OCI-LY7 (cell line): ENCODE results near the gene DMXL1. TPM values are rescaled to one million over a fixed set of nuclear protein-coding genes. Genes with fewer than 3 reads are reported as not detected.

Source experiments
- BruUV-seq: library from RNA; stranded (reverse); fragments of 400-500 nt; replicated peaks from 2 replicates; lab custom pipeline; 2021; lab: Mats Ljungman, UMichigan
- CTCF ChIA-PET: fragments of 300-600 bp; sonication (Branson Sonifier 250); formaldehyde crosslinking; loops from one replicate; lab custom pipeline; 2022; ENCODE audit warnings: antibody characterized with exemption; ENCODE audit not compliant: unreplicated experiment; lab: Charles Lee
- POLR2A ChIA-PET: fragments of 300-600 bp; sonication (Branson Sonifier 250); formaldehyde crosslinking; loops from one replicate; lab custom pipeline; 2022; ENCODE audit warnings: antibody characterized with exemption; lab: Charles Lee
- DNase-seq: peaks from one replicate; pipeline ENCODE4 v3.0.0-alpha.2; 2015; ENCODE audit warnings: low spot score
- H2AFZ ChIP-seq: fragments of 200-600 bp; sonication (generic), shearing (Covaris generic); 2 replicates; pipeline ENCODE4 v1.6.1; 2014; ENCODE audit warnings: mild to moderate bottlenecking, antibody characterized with exemption, low read length, moderate library complexity
- H3K27ac ChIP-seq: fragments of 200-600 bp; sonication (generic); 2 replicates; pipeline ENCODE4 v1.5.1; 2014; ENCODE audit warnings: mixed run types, low read depth, mild to moderate bottlenecking, moderate library complexity, low read length, inconsistent platforms; ENCODE audit not compliant: poor library complexity, severe bottlenecking
- H3K36me3 ChIP-seq: fragments of 200-600 bp; sonication (generic); 2 replicates; pipeline ENCODE4 v1.6.1; 2014; ENCODE audit warnings: mild to moderate bottlenecking, antibody characterized with exemption, low read length, moderate library complexity, mixed read lengths; ENCODE audit not compliant: insufficient read depth
- H3K4me1 ChIP-seq: fragments of 200-600 bp; sonication (generic); 2 replicates; pipeline ENCODE4 v1.5.1; 2014; ENCODE audit warnings: mild to moderate bottlenecking, low read length; ENCODE audit not compliant: insufficient read depth, poor library complexity, severe bottlenecking
- H3K4me2 ChIP-seq: fragments of 200-600 bp; sonication (generic); 2 replicates; pipeline ENCODE4 v1.6.1; 2014; ENCODE audit warnings: mild to moderate bottlenecking, low read length
- H3K4me3 ChIP-seq: fragments of 200-600 bp; sonication (generic); 2 replicates; pipeline ENCODE4 v1.5.1; 2014; ENCODE audit warnings: mild to moderate bottlenecking, low read depth, low read length; ENCODE audit not compliant: poor library complexity, severe bottlenecking
- H3K79me2 ChIP-seq: fragments of 200-600 bp; sonication (generic); 2 replicates; pipeline ENCODE4 v1.6.1; 2016; ENCODE audit warnings: low read depth, mild to moderate bottlenecking, low read length, moderate library complexity, mixed read lengths; ENCODE audit not compliant: insufficient read depth
- H3K9me2 ChIP-seq: fragments of 200-600 bp; sonication (generic); 2 replicates; pipeline ENCODE4 v1.6.1; 2016; ENCODE audit warnings: mild to moderate bottlenecking, low read length, mixed read lengths; ENCODE audit not compliant: insufficient read depth
- H3K9me3 ChIP-seq: fragments of 200-600 bp; sonication (generic); 2 replicates; pipeline ENCODE4 v1.6.1; 2014; ENCODE audit warnings: mild to moderate bottlenecking, mixed run types, low read length, mixed read lengths
- H4K20me1 ChIP-seq: fragments of 200-600 bp; sonication (generic); 2 replicates; pipeline ENCODE4 v1.6.1; 2014; ENCODE audit warnings: mild to moderate bottlenecking, antibody characterized with exemption, low read length, moderate library complexity, mixed read lengths; ENCODE audit not compliant: insufficient read depth
- EZH2phosphoT487 ChIP-seq: fragments of 200-600 bp; sonication (generic); IDR thresholded peaks from 2 replicates; pipeline ENCODE4 v1.6.1; 2018; ENCODE audit warnings: low read depth, borderline replicate concordance, mild to moderate bottlenecking, mixed run types, antibody characterized with exemption, low read length, moderate library complexity, mixed read lengths
- intact Hi-C: fragments of 100-400 bp; cut with micrococcal nuclease; formaldehyde crosslinking; loops from one replicate; pipeline ENCODE4 v1.10.0; 2022; ENCODE audit not compliant: unreplicated experiment
- total RNA-seq, 2 experiments: library from RNA; depleted of rRNA in 1 of 2; stranded (reverse); fragments of >200 nt in 1 of 2; shearing (Covaris generic) in 1 of 2; gene quantifications; 2 replicates each; pipeline ENCODE4 v1.2.3, GENCODE V29; 2014 to 2022
- TF ChIP-seq, protein P1 (sequence below): fragments of 200-600 bp; sonication (generic); conservative IDR thresholded peaks from 2 replicates; pipeline ENCODE4 v1.5.1; 2014; ENCODE audit warnings: mild to moderate bottlenecking, antibody characterized with exemption, low read length, moderate library complexity, mixed read lengths

DMXL1 gene
- total RNA-seq, 2 experiments from 2014 or later: 76.6 to 79.4 TPM

GRCh38 chr5:119217183-119217582 lies 146.3 kb downstream of the DMXL1 start:
- ChIA-PET CTCF (no interaction called here), POLR2A (interaction anchor here (0.8 to 1.0 kb wide), 2 partner anchors 72 to 205 kb away, joined by 3 read pairs; no protein-coding TSS in a partner anchor)
- H3K36me3 ChIP-seq: peaks cover 23% of the 10 kb centered on the region
- intact Hi-C loops: no loop called here
- no peak overlapping the region for H2AFZ ChIP-seq
- DNase-seq: no peak
- no peak overlapping the region for H3K4me2 ChIP-seq
- no peaks in the 10 kb centered on the region for H3K79me2 ChIP-seq
- no peaks in the 10 kb centered on the region for H3K9me3 ChIP-seq
- H4K20me1 ChIP-seq: no peaks in the 10 kb centered on the region
- BruUV-seq: no TSS peak
- H3K9me2 ChIP-seq: no peaks in the 10 kb centered on the region
- no peak for TF ChIP-seq EZH2phosphoT487
- TF ChIP-seq, protein P1, sequence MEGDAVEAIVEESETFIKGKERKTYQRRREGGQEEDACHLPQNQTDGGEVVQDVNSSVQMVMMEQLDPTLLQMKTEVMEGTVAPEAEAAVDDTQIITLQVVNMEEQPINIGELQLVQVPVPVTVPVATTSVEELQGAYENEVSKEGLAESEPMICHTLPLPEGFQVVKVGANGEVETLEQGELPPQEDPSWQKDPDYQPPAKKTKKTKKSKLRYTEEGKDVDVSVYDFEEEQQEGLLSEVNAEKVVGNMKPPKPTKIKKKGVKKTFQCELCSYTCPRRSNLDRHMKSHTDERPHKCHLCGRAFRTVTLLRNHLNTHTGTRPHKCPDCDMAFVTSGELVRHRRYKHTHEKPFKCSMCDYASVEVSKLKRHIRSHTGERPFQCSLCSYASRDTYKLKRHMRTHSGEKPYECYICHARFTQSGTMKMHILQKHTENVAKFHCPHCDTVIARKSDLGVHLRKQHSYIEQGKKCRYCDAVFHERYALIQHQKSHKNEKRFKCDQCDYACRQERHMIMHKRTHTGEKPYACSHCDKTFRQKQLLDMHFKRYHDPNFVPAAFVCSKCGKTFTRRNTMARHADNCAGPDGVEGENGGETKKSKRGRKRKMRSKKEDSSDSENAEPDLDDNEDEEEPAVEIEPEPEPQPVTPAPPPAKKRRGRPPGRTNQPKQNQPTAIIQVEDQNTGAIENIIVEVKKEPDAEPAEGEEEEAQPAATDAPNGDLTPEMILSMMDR: no peak
- H3K27ac ChIP-seq: no peak overlapping the region
- H3K4me1 ChIP-seq: peaks cover 16% of the 10 kb centered on the region
- no peak overlapping the region for H3K4me3 ChIP-seq

DNA sequence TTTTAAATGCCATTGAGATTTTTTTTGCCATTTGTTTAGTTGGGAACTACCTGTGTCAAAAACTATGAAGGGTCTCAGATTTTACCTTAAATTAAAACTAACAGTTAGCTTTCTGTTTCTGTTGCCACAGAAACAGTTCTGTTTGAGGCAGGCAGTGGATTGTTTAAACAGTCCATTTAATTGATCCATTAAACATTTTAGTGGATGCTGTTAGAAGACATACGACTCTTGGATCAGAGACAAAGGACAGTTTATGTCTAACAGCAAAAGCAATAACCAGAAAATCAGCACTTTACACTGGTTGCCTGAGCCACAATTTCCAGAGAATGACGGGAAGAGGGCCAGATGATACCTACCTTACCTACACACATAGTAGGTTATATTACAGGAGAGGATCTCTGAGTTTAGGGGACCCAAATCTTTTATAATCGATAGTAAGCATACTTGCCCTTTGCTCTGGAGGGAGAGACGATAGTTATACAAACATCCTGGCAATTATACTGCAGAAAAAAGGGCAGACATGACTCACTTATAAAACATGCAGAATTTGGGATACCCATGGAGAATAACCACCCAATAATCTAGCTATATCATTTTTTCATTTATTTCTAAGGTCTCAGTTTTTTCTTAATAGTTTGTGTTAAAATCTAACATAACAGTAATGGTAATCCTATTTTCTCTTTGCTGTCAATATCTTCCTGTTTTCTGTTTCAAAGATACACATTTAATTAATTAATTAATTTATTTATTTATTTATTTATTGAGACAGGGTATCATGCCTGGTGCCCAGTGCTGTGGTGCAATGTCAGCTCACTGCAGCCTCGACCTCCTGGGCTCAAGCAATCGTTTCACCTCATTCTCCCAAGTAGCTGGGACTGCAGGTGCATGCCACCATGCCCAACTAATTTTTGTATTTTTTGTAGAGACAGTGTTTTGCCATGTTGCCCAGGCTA lies 148.2 kb downstream of the DMXL1 start:
- no peak for DNase-seq
- H3K79me2 ChIP-seq: no peaks in the 10 kb centered on the region
- POLR2A ChIA-PET: interaction anchor here (0.8 to 1.1 kb wide), 4 partner anchors 19 to 274 kb away, joined by 3 read pairs; no protein-coding TSS in a partner anchor
- H2AFZ ChIP-seq: no peak overlapping the region
- intact Hi-C loops: no loop called here
- peaks cover 16% of the 10 kb centered on the region for H3K4me1 ChIP-seq
- CTCF ChIA-PET: no interaction called here
- BruUV-seq: no TSS peak
- H3K36me3 ChIP-seq: peaks cover 35% of the 10 kb centered on the region
- TF ChIP-seq EZH2phosphoT487: no peak
- TF ChIP-seq, protein P1: no peak
- H3K4me3 ChIP-seq: no peak overlapping the region
- H3K27ac ChIP-seq: no peak overlapping the region
- H3K4me2 ChIP-seq: no peak overlapping the region
- no peaks in the 10 kb centered on the region for H4K20me1 ChIP-seq
- no peaks in the 10 kb centered on the region for H3K9me2 ChIP-seq
- H3K9me3 ChIP-seq: no peaks in the 10 kb centered on the region
